ENCODE data around the gene WNT3. TPM values are rescaled to one million over a fixed set of nuclear protein-coding genes. Genes with fewer than 3 reads are reported as not detected.

WNT3 gene
- total RNA-seq, 1 donor from 2014 or later, result 0.07 TPM

Other genes starting within 250 kb of the WNT3 start
- gene ARL17A, start 239.0 kb downstream of the WNT3 start, total RNA-seq, result 22.4 and 24.6 TPM in 2 replicates
- gene NSF, start 228.0 kb downstream of the WNT3 start, total RNA-seq, result 27.9 and 30.9 TPM in 2 replicates
- not detected in 2 replicates for gene WNT9B, start 32.9 kb upstream of the WNT3 start, total RNA-seq
- gene GOSR2, start 104.5 kb upstream of the WNT3 start, total RNA-seq, result 53.9 and 60.4 TPM in 2 replicates
- gene RPRML, start 160.6 kb upstream of the WNT3 start, total RNA-seq, result not detected in 2 replicates

Measured in activated T-helper 2 cell treated with anti-CD3 and anti-CD28 coated beads, Interferon-gamma antibody, Interleukin-2, Interleukin-4, amounts not matched to agents 10 μg/mL and 5 μg/mL and 100 μg/mL, durations not matched to agents 14 hours and 24 hours and 36 hours (primary cell).